Smooth muscle cell of the brain vasculature (primary cell): ENCODE data around the gene EPB41L1.

Experiments
- DNase-seq: peaks from one replicate; pipeline ENCODE4 v3.0.0-alpha.2; 2012; ENCODE audit warnings: low read depth, low spot score

EPB41L1 gene

DNA sequence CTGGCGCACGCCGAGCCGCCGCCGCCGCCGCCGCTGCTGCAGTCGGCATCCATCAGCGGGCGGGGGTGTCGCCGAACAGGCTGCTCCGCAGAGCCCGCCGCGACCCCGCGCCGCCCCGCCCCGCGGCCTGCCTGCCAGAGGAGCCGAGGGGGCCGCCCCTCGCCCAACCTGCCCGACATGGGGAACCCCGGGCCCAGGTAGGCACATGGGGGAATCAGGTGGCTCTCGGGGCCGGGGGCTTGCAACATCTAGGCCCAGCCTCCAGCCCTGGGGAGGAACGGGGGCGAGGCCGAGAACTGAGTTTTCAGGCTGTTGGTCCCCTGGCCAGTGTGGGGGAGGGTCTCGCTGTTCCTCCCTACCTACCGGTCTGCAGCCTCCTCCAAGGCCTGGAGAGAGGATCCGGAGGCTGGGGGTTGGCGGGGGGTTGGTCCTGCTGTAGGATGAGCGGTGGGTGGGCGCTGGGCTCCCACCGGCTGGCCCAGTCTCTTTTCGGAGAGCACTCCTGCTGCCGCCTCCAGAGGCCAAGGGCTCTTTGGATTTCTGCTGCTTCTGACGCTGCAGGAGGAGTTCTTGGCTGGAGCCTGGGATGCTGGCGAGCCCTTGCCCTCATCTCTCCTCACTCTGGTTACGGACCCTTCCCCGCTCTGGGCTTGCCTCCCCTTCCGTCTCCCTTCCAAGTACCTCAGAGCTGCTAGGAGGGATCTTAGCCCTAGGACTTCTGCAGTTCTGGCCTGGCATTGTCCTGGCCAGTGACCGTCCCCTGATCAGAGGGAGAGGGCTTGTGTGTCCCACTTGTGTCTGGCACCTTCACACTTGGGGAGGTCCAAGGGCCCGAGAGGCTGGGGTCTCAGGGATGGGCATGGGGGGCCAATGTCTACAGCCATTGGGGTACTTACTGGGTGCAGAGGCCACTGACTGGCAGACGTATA is at the start of gene EPB41L1:
EPB41L1 (plus strand) TSS at position 41 of the 929 bp plus-strand sequence. CDS start 19,038 bp downstream, outside the sequence.
- DNase-seq = no peak

DNA sequence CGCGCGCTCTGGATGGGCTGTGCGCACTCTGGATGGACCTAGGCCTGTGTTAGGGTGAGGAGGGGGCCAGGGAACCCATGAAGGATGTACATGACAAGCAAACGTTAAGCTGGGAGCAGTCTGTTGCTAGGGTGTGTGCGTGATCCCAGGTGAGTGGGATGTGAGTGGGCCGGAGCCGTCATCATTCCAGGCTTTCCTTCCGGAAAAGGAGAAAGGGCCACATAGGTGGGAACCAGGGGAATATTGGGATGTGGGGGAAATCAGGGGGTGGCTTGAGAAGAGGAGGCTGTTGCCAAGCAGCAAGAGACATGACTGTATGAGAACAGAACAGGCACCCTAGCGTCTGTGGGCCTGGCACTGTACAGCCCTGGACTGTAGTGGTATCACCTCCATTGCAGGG is 49.7 kb upstream of the EPB41L1 start:
- DNase-seq = no peak

DNA sequence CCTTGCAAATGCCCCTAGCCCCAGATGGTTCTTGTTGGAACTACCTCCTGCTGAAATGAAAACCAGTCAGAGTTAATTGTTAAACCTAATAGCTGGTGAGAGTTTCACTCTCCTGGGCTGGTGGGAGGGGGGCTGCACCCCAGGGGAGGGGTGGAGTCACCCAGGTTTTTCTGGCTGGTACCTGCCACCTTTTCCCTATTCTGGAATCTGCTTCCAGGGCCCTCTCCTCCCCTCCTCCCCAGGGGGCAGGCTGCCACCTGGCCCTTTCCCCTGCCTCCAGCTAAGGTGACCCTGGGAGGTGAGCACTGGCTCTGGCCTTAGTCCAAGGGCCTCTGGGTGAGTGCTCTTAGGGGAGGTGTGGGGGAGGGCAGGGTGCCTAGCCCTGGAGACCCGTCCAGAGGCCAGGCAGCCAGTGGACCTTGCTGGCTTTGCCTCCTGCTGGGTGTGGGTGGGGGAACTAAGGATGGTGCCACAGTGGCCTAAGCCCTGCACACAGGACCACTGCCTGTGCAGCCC is 48.8 kb upstream of the EPB41L1 start:
- DNase-seq = no peak

- no peak for DNase-seq
These were observed 47.9 kb upstream of the EPB41L1 start for GRCh38 chr20:36106606-36107005.

GRCh38 chr20:36107881-36108280 is 46.7 kb upstream of the EPB41L1 start:
- no peak for DNase-seq

DNA sequence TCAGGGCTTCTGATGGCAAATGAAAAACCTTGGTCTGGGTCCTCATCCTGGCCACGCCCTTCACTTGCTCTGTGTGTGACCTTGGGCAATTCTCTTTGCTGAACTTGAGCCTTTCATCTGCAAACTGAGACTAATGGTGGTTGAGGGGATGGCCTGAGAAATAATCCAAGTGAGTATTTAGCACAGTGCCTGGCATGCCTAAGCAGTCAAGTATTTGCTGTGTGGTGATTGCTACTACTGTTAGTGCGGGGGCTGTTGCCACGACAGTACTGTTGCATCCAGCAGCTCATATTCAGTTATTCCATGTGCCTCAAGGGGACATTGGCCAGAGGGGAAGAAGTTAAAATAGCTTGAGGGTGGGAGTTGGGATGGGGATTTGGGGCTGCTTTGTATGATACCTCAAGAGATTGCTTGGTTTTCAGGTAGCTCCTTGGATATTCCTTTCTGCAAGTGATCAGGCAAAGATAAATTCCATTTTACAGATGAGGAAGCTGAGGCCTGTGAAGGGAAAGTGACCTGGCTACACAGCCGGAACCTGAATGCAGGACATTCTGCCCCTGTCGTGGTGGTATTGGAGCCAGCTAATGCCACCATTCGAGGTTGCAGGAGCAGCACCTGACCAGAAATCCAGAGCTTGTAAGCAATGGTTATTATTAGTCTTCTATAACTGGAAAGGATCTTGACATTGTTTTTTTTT is 45.1 kb upstream of the EPB41L1 start:
- no peak for DNase-seq

GRCh38 chr20:36110994-36111393 is 43.5 kb upstream of the EPB41L1 start:
- DNase-seq = no peak

GRCh38 chr20:36112112-36112511 is 42.4 kb upstream of the EPB41L1 start:
- no peak for DNase-seq

DNA sequence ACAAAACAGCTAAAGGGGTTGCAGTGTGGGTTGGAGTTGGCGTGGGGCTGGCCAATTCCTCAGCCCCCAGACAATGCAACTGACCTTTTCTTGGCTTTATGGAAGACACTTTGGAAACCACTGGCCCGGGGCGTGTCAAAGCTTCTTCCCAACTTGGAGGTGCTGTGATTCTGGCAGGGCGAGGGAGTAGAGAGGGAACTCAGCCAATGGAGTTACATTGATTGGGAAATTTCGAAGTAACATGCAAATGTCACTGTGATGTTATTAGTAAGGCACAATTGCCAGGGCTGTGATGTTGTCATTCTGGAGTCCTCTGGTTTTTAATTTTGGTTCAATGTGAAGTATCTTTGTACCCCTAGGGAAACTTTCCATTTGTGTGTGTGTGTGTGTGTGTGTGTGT is 41.5 kb upstream of the EPB41L1 start:
- DNase-seq = no peak

- no peak for DNase-seq
These were observed 40.8 kb upstream of the EPB41L1 start for GRCh38 chr20:36113566-36114250.

DNA sequence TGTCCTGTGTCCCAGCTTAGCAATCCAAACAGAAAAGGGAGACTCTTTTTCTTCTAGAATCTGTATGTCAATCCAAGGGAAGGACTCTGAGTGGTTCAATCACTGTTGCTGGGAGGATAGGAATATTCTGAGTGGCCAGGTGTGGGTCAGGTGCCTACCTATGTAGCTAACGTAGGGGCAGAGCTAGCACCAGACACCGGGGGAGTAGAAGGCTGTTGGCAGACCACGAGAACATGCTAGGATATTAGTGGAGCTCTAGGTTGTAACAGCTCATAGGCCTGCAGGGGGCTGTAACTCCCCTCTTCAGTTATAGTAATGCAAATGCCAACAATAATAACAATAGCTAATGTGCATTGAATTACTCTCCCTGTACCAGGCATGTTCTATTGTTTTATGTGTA is 39.8 kb upstream of the EPB41L1 start:
- DNase-seq = no peak

- no peak for DNase-seq
These were observed 38.6 kb upstream of the EPB41L1 start for GRCh38 chr20:36115925-36116324.

GRCh38 chr20:36116807-36117441 is 37.6 kb upstream of the EPB41L1 start:
- no peak for DNase-seq

DNA sequence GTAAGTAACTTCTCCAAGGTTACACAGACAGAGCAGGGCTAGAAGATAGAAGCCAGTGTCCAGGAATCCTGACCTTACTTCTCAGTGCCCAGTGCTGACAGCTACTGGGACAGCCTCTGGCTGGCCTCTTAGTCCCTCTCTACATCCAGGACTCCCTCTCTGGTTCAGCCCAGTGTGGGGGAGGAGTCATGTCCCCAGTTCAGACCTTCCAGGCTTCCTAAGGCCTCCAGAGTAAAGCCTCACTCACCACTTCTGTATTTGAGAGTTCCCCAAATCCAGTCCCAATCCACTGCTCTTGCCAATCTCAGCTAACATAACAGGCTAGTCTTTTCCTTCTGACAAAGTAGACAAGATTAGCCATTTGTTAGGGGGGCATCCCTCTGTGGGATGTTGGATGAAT is 36.9 kb upstream of the EPB41L1 start:
- DNase-seq = no peak

- no peak for DNase-seq
These were observed 36.2 kb upstream of the EPB41L1 start for GRCh38 chr20:36118371-36118770.

- no peak for DNase-seq
These were observed 35.0 kb upstream of the EPB41L1 start for GRCh38 chr20:36119537-36119936.

- no peak for DNase-seq
These were observed 34.3 kb upstream of the EPB41L1 start for GRCh38 chr20:36120241-36120640.

DNA sequence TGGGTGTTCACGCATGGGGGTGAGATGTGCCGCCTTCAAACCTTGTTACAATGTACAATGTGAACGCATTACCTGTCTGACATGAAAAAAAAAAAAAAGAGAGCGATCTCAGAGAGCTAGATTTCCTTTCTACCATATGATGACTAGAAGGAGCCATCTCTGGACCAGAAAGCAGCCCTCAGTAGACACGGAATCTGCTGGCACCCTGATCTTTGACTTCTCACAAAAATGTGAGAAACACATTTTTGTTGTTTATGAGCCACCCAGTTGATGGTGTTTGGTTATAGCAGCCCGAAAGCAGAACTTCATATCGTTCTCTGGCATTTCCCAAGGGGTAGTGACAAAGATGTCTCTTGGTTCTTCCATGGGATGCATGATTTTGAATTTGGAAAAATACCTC is 33.5 kb upstream of the EPB41L1 start:
- DNase-seq = no peak

DNA sequence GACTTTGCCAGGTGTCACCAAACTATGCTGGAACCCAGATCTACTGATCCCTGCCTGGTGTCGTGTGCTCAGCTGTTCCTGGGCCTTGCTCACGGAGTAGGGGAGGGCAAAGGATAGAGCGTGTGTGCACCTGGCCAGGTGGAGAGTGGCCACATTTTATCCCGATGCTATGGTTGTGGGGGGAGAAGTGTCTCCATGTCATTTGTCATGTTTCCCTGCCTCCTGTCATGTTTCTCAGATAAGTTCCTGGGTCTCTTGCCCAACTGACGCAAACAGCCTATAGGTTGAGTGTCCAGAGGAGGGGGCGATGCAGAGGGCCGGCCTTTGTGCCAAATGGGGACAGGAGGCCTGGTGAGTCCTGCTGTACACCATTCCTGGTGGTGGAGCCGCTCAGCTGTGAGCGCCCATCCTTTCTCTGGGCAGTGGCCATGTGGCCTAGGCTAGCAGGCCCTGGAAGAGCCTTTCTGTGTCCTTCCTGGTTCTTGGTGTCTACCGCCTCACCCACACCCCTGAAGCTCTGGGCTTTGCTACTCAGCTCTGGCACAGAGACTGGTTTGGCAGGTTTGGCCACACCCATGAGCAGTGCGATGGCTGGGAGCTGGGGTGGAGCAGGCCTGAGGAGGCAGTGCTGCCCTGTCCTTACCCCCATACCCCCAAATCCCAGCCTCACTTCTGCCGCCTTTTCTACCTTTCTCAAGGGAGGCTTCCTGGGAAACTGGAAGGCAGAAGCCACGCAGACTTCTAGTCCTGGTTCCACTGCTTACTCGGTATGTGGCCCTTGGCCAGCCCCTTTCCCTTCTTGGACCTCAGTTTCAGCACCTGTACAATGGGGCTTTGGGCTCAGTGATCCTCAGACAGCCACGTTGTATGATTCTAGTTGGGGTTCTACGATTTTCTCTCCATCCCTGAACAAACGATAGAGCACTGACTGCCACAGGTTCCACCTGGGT is 32.3 kb upstream of the EPB41L1 start:
- no peak for DNase-seq

DNA sequence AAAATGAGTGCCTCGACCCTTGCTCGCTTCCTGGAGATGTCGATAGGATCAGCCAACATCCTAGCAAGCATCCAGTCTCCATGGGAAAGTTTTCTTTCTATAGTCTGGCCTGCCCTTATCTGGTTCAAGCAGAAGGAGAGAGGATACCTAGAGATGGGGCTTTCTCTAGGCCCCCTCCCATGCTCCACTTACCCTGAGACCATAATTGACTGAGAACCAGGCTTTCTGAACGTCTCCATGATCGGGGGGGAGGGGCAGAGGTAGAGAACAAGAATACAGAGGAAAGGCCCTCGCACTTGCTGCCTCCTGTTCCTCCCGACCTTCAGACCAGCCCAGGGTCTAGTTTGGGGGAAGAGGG is 31.6 kb upstream of the EPB41L1 start:
- no peak for DNase-seq

- no peak for DNase-seq
These were observed 29.4 kb upstream of the EPB41L1 start for GRCh38 chr20:36125097-36125496.
